Activated gamma-delta T cell treated with anti-CD3 and anti-CD28 coated beads, Interleukin-2, amount 50 U/mL, for 16 hours (primary cell): Measurements from ENCODE around the gene APLP2.
"Not testable (repeated sequence)": the region's sequence is repeated elsewhere in the genome, so short reads cannot be mapped to it uniquely, and the experiment has no call there.

Experiments
- DNase-seq: peaks from one replicate; pipeline ENCODE4 v3.0.0-alpha.2; 2020; ENCODE audit warnings: low read depth

The APLP2 gene

DNA sequence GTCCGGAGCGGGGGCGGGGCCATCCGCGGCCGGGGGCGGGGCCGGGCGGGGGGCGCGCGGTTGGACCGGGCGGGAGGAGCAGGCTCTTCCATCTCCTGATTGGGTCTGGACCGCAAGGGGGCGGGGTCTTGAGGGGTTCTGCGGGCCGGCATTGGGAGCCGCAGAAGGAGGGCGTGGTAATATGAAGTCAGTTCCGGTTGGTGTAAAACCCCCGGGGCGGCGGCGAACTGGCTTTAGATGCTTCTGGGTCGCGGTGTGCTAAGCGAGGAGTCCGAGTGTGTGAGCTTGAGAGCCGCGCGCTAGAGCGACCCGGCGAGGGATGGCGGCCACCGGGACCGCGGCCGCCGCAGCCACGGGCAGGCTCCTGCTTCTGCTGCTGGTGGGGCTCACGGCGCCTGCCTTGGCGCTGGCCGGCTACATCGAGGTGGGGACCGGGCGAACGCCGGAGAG lies at the start of gene APLP2:
Gene APLP2, plus strand, starts transcription at position 236 of the 450 bp plus-strand sequence. Its CDS starts 84 bp downstream, at position 320.
- peak; percentile 97 for DNase-seq

DNA sequence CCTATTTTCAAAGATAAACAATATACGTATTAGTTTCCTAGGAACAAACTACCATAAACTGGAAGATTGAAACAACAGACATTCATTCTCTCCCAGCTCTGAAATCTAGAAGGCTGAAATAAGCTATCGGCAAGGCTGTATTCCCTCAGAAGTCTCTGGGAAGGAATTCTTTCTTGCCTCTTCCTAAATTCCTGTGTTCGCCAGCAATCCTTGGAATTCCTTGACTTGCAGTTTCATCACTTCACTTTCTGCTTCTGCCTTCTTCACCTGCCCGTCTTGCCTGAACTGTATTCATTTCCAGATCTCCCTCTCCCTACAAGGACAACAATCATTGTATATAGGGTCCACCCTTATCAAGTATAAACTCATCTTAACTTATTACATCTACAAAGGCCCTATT lies 49.4 kb upstream of the APLP2 start:
- DNase-seq, result no peak

GRCh38 chr11:130021606-130022005 lies 48.1 kb upstream of the APLP2 start:
- not testable (repeated sequence) for DNase-seq

DNA sequence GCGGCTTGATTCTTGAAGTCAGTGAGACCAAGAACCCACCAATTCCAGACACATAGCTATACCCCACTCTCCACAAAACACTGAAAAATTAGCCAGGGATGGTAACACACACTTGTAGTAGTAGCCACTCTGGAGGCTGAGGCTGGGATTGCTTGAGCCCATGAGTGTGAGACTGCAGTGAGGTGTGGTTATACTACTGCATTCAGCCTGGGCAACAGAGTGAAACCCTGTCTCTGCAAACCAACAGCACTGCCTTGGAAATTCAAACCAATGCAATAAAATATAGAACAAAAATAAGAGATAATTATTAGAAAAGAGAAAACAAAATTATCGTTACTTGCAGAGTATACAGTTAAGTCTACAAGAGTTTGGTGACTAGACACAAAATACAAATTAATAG lies 46.9 kb upstream of the APLP2 start:
- DNase-seq, result no peak

- no peak for DNase-seq
Observed at GRCh38 chr11:130023204-130023603, 46.5 kb upstream of the APLP2 start.

- no peak for DNase-seq
Observed at GRCh38 chr11:130024361-130024760, 45.3 kb upstream of the APLP2 start.

DNA sequence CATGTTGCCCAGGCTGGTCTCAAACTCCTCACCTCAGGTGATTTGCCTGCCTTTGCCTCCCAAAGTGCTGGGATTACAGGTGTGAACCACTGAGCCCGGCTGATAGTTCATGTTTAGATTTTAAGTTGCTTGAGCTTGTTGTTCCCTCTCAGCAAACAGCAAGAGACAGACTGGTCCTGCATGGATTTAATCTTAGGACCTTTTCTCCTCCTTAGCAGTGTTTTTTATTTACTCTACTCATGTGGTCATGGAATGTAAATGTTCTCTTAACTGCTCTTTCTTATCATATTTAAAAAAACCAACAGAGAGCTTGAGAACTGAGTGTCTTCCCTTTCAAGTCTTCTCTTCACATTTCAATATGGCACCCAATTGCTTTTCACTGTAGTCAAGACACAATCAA lies 44.3 kb upstream of the APLP2 start:
- DNase-seq, result no peak

- no peak for DNase-seq
Observed at GRCh38 chr11:130029137-130029536, 40.6 kb upstream of the APLP2 start.

DNA sequence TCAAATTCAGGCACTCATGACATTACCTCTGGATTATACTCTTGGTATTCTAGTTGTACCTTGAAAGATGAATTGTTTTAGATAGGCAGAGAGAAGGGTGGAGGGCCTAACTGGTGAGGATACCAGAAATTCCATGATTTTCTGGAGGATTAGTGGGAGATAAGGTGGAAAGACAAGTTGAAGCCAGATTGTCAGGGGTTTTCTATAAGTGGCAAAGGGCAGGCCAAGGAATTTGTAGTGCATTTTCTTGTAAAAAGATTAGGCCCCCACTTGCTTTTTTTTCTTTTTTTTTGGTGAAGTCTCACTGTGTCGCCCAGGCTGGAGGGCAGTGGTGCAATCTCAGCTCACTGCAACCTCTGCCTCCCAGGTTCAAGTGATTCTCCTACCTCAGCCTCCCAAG lies 38.6 kb upstream of the APLP2 start:
- DNase-seq, result no peak

DNA sequence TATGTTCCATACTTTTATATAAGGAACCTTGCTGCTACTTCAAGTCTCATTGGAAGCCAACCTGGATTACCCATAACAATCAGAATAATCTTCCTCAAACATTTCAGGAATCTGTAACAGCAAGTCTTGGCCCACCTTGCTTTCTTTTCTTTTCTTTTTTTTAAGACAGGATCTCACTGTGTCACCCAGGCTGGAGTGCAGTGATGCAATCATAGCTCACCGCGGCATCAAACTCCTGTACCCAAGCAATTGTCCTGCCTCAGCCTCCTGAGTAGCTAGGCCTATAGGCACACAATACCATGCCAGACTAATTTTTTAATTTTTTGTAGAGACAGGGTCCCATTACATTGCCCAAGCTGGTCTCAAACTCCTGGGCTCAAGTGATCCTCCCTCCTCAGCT lies 37.7 kb upstream of the APLP2 start:
- DNase-seq, result no peak

DNA sequence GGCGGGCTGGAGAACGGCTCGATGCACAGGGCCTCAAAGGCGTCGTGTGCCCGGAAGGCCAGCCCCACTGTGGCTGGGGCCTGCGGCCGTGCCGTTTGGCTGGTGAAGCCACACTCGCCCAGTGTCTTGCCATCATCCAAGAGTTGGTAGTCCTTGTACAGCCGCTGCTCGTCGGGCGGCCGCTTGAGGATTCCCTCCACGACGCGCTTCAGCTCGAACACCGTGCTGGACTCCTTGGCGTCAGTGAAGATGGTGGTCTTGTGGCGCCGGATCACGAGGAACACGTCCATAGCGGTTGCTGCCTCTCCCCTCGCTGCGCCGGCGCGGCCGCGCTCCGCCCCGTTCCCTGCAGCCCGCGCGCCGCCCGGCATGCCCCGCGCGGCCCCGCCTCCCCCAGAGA lies 36.8 kb upstream of the APLP2 start:
- no peak for DNase-seq

- no peak for DNase-seq
Observed at GRCh38 chr11:130034236-130034635, 35.5 kb upstream of the APLP2 start.

GRCh38 chr11:130037058-130037457 lies 32.6 kb upstream of the APLP2 start:
- DNase-seq, result no peak

GRCh38 chr11:130037881-130038585 lies 31.7 kb upstream of the APLP2 start:
- DNase-seq, result no peak

GRCh38 chr11:130040281-130040940 lies 29.3 kb upstream of the APLP2 start:
- DNase-seq, result no peak

GRCh38 chr11:130042093-130042591 lies 27.6 kb upstream of the APLP2 start:
- no peak for DNase-seq

DNA sequence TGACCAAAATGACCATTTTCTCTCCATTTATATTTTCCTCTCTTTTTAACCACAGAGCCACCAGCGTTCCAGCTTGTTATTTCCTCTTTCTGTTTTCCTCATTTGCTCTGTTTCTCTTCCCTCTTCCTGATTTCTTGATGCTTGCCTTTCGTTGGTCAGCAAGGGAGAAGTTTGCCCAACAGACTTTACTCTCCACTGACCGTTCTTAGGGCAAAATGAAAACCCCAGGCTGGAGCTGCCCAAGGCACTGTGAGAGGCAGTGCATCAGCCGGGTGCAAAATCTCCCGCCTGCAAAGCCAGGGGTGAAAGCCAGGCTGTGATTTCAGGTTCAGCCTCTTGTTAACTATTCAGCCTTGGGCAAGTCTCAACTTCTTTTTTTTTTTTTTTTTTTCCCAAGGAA lies 26.1 kb upstream of the APLP2 start:
- no peak for DNase-seq

- DNase-seq, result no peak
Observed at GRCh38 chr11:130047141-130047540, 22.6 kb upstream of the APLP2 start.

- DNase-seq, result no peak
Observed at GRCh38 chr11:130049328-130049771, 20.3 kb upstream of the APLP2 start.

GRCh38 chr11:130050257-130050656 lies 19.4 kb upstream of the APLP2 start:
- DNase-seq, result no peak

DNA sequence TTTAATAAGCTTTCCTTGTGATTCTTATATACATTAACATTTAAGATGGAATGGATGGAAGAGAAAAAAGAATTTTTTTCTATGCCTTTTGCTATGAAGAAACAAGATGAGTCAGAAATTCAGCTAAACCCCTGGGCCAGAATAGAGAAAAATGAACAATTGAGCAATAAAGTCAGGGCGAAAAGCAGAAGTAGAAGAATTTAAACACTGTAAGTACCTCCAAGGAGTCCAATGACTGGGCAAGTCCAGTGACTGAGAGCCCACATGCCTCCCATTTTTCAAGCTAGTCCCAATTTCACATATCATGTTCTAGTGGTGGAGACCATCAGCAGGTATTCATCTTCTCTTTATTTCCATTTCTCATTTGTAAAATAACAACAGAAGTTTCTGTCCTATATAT lies 18.6 kb upstream of the APLP2 start:
- DNase-seq, result no peak

DNA sequence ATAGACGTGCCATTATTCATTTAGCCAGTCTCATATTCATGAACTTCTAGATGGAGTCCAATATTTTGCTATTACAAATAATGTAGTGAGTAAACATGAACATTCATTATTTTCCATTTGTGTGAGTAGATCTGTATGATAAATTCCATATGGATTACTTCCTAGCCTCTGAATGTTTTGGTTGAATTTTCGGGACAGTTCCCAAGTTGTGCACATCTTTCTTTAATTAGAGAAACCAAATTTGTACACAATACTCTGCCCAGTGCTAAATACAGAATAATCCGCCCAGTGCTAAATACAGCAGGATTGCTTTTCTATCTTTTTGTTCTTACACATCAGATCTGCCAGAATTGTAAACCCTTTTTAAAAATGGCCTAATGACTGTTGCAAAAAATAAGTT lies 17.1 kb upstream of the APLP2 start:
- no peak for DNase-seq

DNA sequence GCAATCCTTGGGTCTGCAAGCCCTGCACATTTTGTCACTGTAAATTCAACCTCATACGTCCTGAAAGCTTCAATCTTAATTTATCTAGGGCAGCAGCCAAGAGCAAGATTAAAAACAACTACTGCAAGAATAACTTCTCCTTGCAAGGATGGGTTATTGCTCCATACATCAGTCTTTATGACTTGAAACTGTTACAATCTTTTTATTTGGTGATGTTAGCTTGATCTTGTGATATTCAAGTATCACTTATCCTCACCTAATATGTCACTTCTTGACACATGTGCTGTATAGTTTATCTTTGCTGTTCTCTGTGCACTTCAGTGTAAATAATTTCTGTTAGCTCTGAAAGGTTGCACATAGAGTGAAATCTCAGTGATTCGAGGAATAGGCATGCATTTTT lies 14.7 kb upstream of the APLP2 start:
- no peak for DNase-seq

DNA sequence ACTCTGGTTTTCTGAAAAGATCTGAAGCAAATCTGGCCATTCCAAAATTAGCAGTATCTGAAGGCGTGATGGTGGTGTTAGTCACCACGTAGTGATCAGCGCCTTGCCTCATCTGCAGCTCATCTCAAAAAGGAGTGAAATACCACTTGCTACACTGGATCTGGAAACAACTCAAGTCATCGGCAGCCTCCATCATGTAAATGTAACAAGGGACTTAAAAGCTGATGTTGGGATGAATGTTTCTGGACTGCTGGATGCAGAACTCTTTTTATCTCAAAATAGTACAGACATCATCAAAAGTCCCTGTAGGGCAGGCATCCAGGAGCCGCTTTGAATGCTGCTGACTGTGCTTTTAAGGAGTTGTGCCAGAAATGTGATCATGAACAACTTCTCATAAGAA lies 14.1 kb upstream of the APLP2 start:
- no peak for DNase-seq
